GM23338 (cell line): ENCODE data around the gene DHFR. TPM values are rescaled to one million over a fixed set of nuclear protein-coding genes. Genes with fewer than 3 reads are reported as not detected.

Source experiments
- ATAC-seq: fragments of 200-7000 bp; cut with Tn5 transposase; 3 replicates; pipeline ENCODE4 v1.9.1; 2020
- DNase-seq: peaks from one replicate; pipeline ENCODE4 v3.0.0-alpha.2; 2015; ENCODE audit warnings: low spot score
- H2AFZ ChIP-seq: fragments of 200-600 bp; sonication (generic); 2 replicates; pipeline ENCODE4 v1.8.0; 2016; ENCODE audit warnings: antibody characterized with exemption, mild to moderate bottlenecking, moderate library complexity
- H3F3A ChIP-seq: fragments of 200-600 bp; sonication (generic); replicated peaks from 2 replicates; pipeline ENCODE4 v1.8.0; 2017; ENCODE audit warnings: antibody characterized with exemption, mixed run types, low read depth
- H3K27ac ChIP-seq: fragments of 200-600 bp; sonication (generic); 2 replicates; pipeline ENCODE4 v1.6.1; 2016; ENCODE audit warnings: low read depth
- H3K27me3 ChIP-seq: fragments of 200-600 bp; sonication (generic); 2 replicates; pipeline ENCODE4 v1.8.0; 2016; ENCODE audit warnings: mild to moderate bottlenecking, mixed run types, moderate library complexity; ENCODE audit not compliant: insufficient read depth
- H3K36me3 ChIP-seq: fragments of 200-600 bp; sonication (generic); 2 replicates; pipeline ENCODE4 v1.8.0; 2016; ENCODE audit warnings: mild to moderate bottlenecking; ENCODE audit not compliant: insufficient read depth
- H3K4me1 ChIP-seq: fragments of 200-600 bp; sonication (generic); 2 replicates; pipeline ENCODE4 v1.8.0; 2016; ENCODE audit warnings: mild to moderate bottlenecking, moderate library complexity; ENCODE audit not compliant: insufficient read depth
- H3K4me2 ChIP-seq: fragments of 200-600 bp; sonication (generic); 2 replicates; pipeline ENCODE4 v1.7.1; 2017; ENCODE audit warnings: mixed run types
- H3K4me3 ChIP-seq: fragments of 200-600 bp; sonication (generic); 2 replicates; pipeline ENCODE4 v1.6.1; 2016; ENCODE audit warnings: mixed run types
- H3K79me2 ChIP-seq: fragments of 200-600 bp; sonication (generic); replicated peaks from 2 replicates; pipeline ENCODE4 v1.8.0; 2017; ENCODE audit warnings: mild to moderate bottlenecking; ENCODE audit not compliant: insufficient read depth
- H3K9me2 ChIP-seq: fragments of 200-600 bp; sonication (generic); 2 replicates; pipeline ENCODE4 v1.8.0; 2017; ENCODE audit not compliant: insufficient read depth
- H4K20me1 ChIP-seq: fragments of 200-600 bp; sonication (generic); replicated peaks from 2 replicates; pipeline ENCODE4 v1.8.0; 2017; ENCODE audit warnings: mild to moderate bottlenecking; ENCODE audit not compliant: insufficient read depth
- H3K27ac Mint-ChIP-seq: 2 replicates; pipeline ENCODE4 v1.8.0; 2020; ENCODE audit warnings: inconsistent platforms, mild to moderate bottlenecking, moderate library complexity, mixed read lengths
- H3K27me3 Mint-ChIP-seq: 3 replicates; pipeline ENCODE4 v1.8.0; 2022; ENCODE audit warnings: low read depth, mild to moderate bottlenecking, moderate library complexity, mixed read lengths, inconsistent platforms; ENCODE audit not compliant: insufficient read depth, poor library complexity
- H3K36me3 Mint-ChIP-seq: 3 replicates; pipeline ENCODE4 v1.8.0; 2021; ENCODE audit warnings: low read depth, mild to moderate bottlenecking, inconsistent platforms, moderate library complexity, mixed read lengths
- H3K4me1 Mint-ChIP-seq: 3 replicates; pipeline ENCODE4 v1.8.0; 2020; ENCODE audit warnings: mild to moderate bottlenecking, inconsistent platforms, mixed read lengths
- H3K4me3 Mint-ChIP-seq: 3 replicates; pipeline ENCODE4 v1.8.0; 2021; ENCODE audit warnings: moderate library complexity, mild to moderate bottlenecking, inconsistent platforms, mixed read lengths
- H3K9me3 Mint-ChIP-seq: 3 replicates; pipeline ENCODE4 v1.8.0; 2020; ENCODE audit warnings: moderate library complexity, mild to moderate bottlenecking, inconsistent platforms, mixed read lengths
- CREB1 ChIP-seq: fragments of 250-450 bp; sonication (Bioruptor Pico); IDR thresholded peaks from 2 replicates; pipeline ENCODE4 v1.5.0; 2020; ENCODE audit warnings: low read depth, mild to moderate bottlenecking, moderate library complexity
- CTCF ChIP-seq, 2 experiments: fragments of 200-600 bp in 1 of 2; sonication (generic) in 1 of 2; conservative IDR thresholded peaks; 2 replicates each; pipeline versions ENCODE4 v1.5.1 to v1.6.1; 2016 to 2017; ENCODE audit warnings: antibody characterized with exemption in 2 of 2, low read depth in 2 of 2, mild to moderate bottlenecking in 2 of 2, moderate library complexity in 1 of 2
- ETS1 ChIP-seq: IDR thresholded peaks from 2 replicates; pipeline ENCODE4 v1.6.1; 2016; ENCODE audit warnings: antibody characterized with exemption
- EZH2 ChIP-seq: fragments of 200-600 bp; sonication (generic); IDR thresholded peaks from one replicate; pipeline ENCODE4 v1.8.0; 2017; ENCODE audit warnings: antibody characterized with exemption, mild to moderate bottlenecking, low read depth; ENCODE audit not compliant: unreplicated experiment
- EZH2phosphoT487 ChIP-seq: fragments of 200-600 bp; sonication (generic); IDR thresholded peaks from one replicate; pipeline ENCODE4 v1.8.1; 2018; ENCODE audit warnings: antibody characterized with exemption; ENCODE audit not compliant: unreplicated experiment
- JUNB ChIP-seq: IDR thresholded peaks from one replicate; pipeline ENCODE4 v1.6.1; 2016; ENCODE audit warnings: antibody characterized with exemption; ENCODE audit not compliant: unreplicated experiment
- NANOG ChIP-seq: IDR thresholded peaks from 2 replicates; pipeline ENCODE4 v1.6.1; 2016; ENCODE audit warnings: antibody characterized with exemption, borderline replicate concordance
- POLR2AphosphoS5 ChIP-seq: IDR thresholded peaks from 2 replicates; pipeline ENCODE4 v1.6.1; 2016; ENCODE audit warnings: antibody characterized with exemption, low read depth
- REST ChIP-seq: IDR thresholded peaks from one replicate; pipeline ENCODE4 v1.6.1; 2018; ENCODE audit warnings: antibody characterized with exemption; ENCODE audit not compliant: unreplicated experiment
- STAT1 ChIP-seq: IDR thresholded peaks from one replicate; pipeline ENCODE4 v1.6.1; 2016; ENCODE audit warnings: antibody characterized with exemption; ENCODE audit not compliant: unreplicated experiment
- ZNF114 ChIP-seq: fragments of 250-450 bp; sonication (Bioruptor Pico); IDR thresholded peaks from 2 replicates; pipeline ENCODE4 v1.5.0; 2020; ENCODE audit warnings: mild to moderate bottlenecking, moderate library complexity
- ZNF331 ChIP-seq: fragments of 250-450 bp; sonication (Bioruptor Pico); IDR thresholded peaks from 2 replicates; pipeline ENCODE4 v1.5.0; 2020; ENCODE audit warnings: low read depth, mild to moderate bottlenecking, moderate library complexity
- ZNF462 ChIP-seq: fragments of 250-450 bp; sonication (Bioruptor Pico); IDR thresholded peaks from 2 replicates; pipeline ENCODE4 v1.5.0; 2020; ENCODE audit warnings: mild to moderate bottlenecking, moderate library complexity
- polyA plus RNA-seq: library from polyadenylated mRNA; unstranded; fragments of >200 nt; fragmentation: Nextera tagmentation; extraction: Ambion mirVana; gene quantifications from 2 replicates; pipeline ENCODE4 v1.2.1, GENCODE V29; 2016
- total RNA-seq: library from RNA; depleted of rRNA; stranded (reverse); fragments of >200 nt; shearing (Covaris generic); gene quantifications from 2 replicates; pipeline ENCODE4 v1.2.3, GENCODE V29; 2014

Gene DHFR
- total and polyA plus RNA-seq, 2 experiments from 2014 or later, result 56.2 to 95.6 TPM

- no peak for TF ChIP-seq ZNF462 (CRISPR knock-in tag)
- TF ChIP-seq STAT1, result no peak
- no peak for TF ChIP-seq ZNF114 (CRISPR knock-in tag)
- no peak for TF ChIP-seq ZNF331 (CRISPR knock-in tag)
- no peak for TF ChIP-seq CREB1 (CRISPR knock-in tag)
- no peak for TF ChIP-seq EZH2
- TF ChIP-seq EZH2phosphoT487, result no peak
- no peak for TF ChIP-seq POLR2AphosphoS5
- TF ChIP-seq JUNB, result no peak
- no peak for TF ChIP-seq NANOG
- TF ChIP-seq ETS1, result no peak
- TF ChIP-seq REST, result no peak
- TF ChIP-seq CTCF (conservative IDR thresholded peaks at IDR 0.05; ENCODE audit: low read depth in 2 of 2), result no peak
- DNase-seq, result no peak
Measured at GRCh38 chr5:80590766-80591165, 64.0 kb downstream of the DHFR start.

More at GRCh38 chr5:80590766-80591165, 64.0 kb downstream of the DHFR start:
- Histone ChIP-seq H3K4me3 (no peak overlapping the region), H2AFZ (no peak overlapping the region), H3K27me3 (no peaks in the 10 kb centered on the region), H3F3A (no peaks in the 10 kb centered on the region), H4K20me1 (no peaks in the 10 kb centered on the region), H3K4me2 (no peak overlapping the region), H3K79me2 (no peaks in the 10 kb centered on the region), H3K4me1 (no peaks in the 10 kb centered on the region), H3K36me3 (no peaks in the 10 kb centered on the region), H3K9me2 (no peaks in the 10 kb centered on the region), H3K27ac (no peak overlapping the region)
- H3K27me3 Mint-ChIP-seq, result peaks cover 6% of the 10 kb centered on the region
- peaks cover 2% of the 10 kb centered on the region; the same call in 2 of the 3 replicates for H3K4me1 Mint-ChIP-seq
- no peaks in the 10 kb centered on the region for H3K9me3 Mint-ChIP-seq
- H3K4me3 Mint-ChIP-seq, result no peak overlapping the region
- H3K36me3 Mint-ChIP-seq, result no peaks in the 10 kb centered on the region
- ATAC-seq, result no peak
- no peak overlapping the region for H3K27ac Mint-ChIP-seq
